ENCODE results near the gene C5orf47. TPM values are rescaled to one million over a fixed set of nuclear protein-coding genes. Genes with fewer than 3 reads are reported as not detected.

The C5orf47 gene
- total RNA-seq, 1 experiment from 2014 or later: 0.09 TPM

GRCh38 chr5:173970878-173971650, 17.9 kb upstream of the C5orf47 start:
- H3K4ac ChIP-seq (ENCODE audit: low read depth, low read length): no peak overlapping the region
- no peaks in the 10 kb centered on the region for H3K9me3 ChIP-seq (ENCODE audit: control insufficient read depth, low read depth, low read length)
- no peak overlapping the region for H2BK15ac ChIP-seq (ENCODE audit: low read depth, low read length)
- H3K18ac ChIP-seq (ENCODE audit: insufficient read length, low read depth, low read length): no peak overlapping the region
- H3K36me3 Mint-ChIP-seq (ENCODE audit: insufficient read depth in 1 of 3, low read depth in 3 of 3): 0 out of 7 replicates have a peak, but pooled peaks cover 0 to under 1% (median 0%) of the 10 kb centered on the region in 3 experiments
- no peak overlapping the region for H3K4me2 ChIP-seq (ENCODE audit: insufficient read depth, insufficient read length, low read length)
- no peak overlapping the region for H3K23ac ChIP-seq (ENCODE audit: insufficient read length, low read depth, low read length)
- H4K91ac ChIP-seq (ENCODE audit: insufficient read length, low read depth, low read length): no peak overlapping the region
- no peak overlapping the region for H3K14ac ChIP-seq (ENCODE audit: insufficient read depth, low read length)
- H4K8ac ChIP-seq (replicated peaks; ENCODE audit: insufficient read length, low read depth, low read length): no peak overlapping the region
- H2AFZ ChIP-seq (ENCODE audit: low read length): no peak overlapping the region
- TF ChIP-seq CTCF (conservative IDR thresholded peaks at IDR 0.05): peak; percentile 47
- H3K27me3 ChIP-seq (ENCODE audit: insufficient read depth, low read length): no peaks in the 10 kb centered on the region
- H3K9me3 Mint-ChIP-seq: peaks cover 0 to under 1% of the 10 kb centered on the region in 2 experiments; a peak in 1 of 5 replicates
- no CpG with 5 or more reads among the region's 18 CpGs for WGBS (ENCODE audit: extremely low coverage, insufficient read length, low lambda C conversion rate)
- H4K20me1 ChIP-seq (ENCODE audit: control insufficient read depth, insufficient read depth, insufficient read length): no peaks in the 10 kb centered on the region
- no peak overlapping the region for H2BK12ac ChIP-seq (ENCODE audit: insufficient read length, low read depth, low read length)
- no peak overlapping the region for H2BK20ac ChIP-seq (ENCODE audit: low read depth, low read length, poor library complexity, severe bottlenecking)
- no peak overlapping the region for H3T11ph ChIP-seq (ENCODE audit: low read length)
- no peaks in the 10 kb centered on the region for H3K79me1 ChIP-seq (ENCODE audit: insufficient read depth, low read depth, low read length, poor library complexity, severe bottlenecking)
- no peak for DNase-seq
- H2AK5ac ChIP-seq (ENCODE audit: insufficient read length, low read length): no peak overlapping the region
- peaks cover 5% of the 10 kb centered on the region; the same call in 1 of the 2 replicates for H3K4me1 ChIP-seq (ENCODE audit: insufficient read depth, low read length)
- H2BK5ac ChIP-seq (ENCODE audit: insufficient read length, low read length): no peak overlapping the region
- peak overlapping the region in 1 of 3 experiments; percentile 59; a peak in 3 of 7 replicates for H3K27ac Mint-ChIP-seq
- H2BK120ac ChIP-seq (ENCODE audit: low read depth, low read length, poor library complexity, severe bottlenecking): no peak overlapping the region
- H3K9ac ChIP-seq (ENCODE audit: extremely low read depth, insufficient read length, low read length): no peak overlapping the region
- H3K27ac ChIP-seq (ENCODE audit: insufficient read length, low read depth, low read length): no peak overlapping the region
- H3K4me1 Mint-ChIP-seq: peaks cover 59 to 65% of the 10 kb centered on the region in 2 experiments
- no peak overlapping the region for H3K56ac ChIP-seq (ENCODE audit: insufficient read length, low read depth, low read length)
- H3K27me3 Mint-ChIP-seq (ENCODE audit: low read depth): peaks cover 3% of the 10 kb centered on the region
- no peaks in the 10 kb centered on the region for H3K23me2 ChIP-seq (ENCODE audit: insufficient read length, low read depth, low read length, poor library complexity, severe bottlenecking)
- H4K5ac ChIP-seq (ENCODE audit: insufficient read length, low read depth, low read length): no peak overlapping the region
- H3K79me2 ChIP-seq (ENCODE audit: insufficient read depth, low read length): no peaks in the 10 kb centered on the region
- no peak overlapping the region for H3K4me3 Mint-ChIP-seq
